ENCODE data around the gene AHDC1.

- TF ChIP-seq POLR2A (IDR thresholded peaks at IDR 0.05): no peak
- TF ChIP-seq, protein P1, sequence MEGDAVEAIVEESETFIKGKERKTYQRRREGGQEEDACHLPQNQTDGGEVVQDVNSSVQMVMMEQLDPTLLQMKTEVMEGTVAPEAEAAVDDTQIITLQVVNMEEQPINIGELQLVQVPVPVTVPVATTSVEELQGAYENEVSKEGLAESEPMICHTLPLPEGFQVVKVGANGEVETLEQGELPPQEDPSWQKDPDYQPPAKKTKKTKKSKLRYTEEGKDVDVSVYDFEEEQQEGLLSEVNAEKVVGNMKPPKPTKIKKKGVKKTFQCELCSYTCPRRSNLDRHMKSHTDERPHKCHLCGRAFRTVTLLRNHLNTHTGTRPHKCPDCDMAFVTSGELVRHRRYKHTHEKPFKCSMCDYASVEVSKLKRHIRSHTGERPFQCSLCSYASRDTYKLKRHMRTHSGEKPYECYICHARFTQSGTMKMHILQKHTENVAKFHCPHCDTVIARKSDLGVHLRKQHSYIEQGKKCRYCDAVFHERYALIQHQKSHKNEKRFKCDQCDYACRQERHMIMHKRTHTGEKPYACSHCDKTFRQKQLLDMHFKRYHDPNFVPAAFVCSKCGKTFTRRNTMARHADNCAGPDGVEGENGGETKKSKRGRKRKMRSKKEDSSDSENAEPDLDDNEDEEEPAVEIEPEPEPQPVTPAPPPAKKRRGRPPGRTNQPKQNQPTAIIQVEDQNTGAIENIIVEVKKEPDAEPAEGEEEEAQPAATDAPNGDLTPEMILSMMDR (IDR thresholded peaks at IDR 0.05): no peak
Observed at GRCh38 chr1:27621051-27621920, 17.3 kb upstream of the AHDC1 start.
